GM23248 (cell line): ENCODE results near the gene ZNF862.

Source experiments
- EZH2 ChIP-seq: fragments of 200-600 bp; sonication (generic); IDR thresholded peaks from 2 replicates; pipeline ENCODE4 v1.6.1; 2018; ENCODE audit warnings: antibody characterized with exemption, mild to moderate bottlenecking; ENCODE audit not compliant: insufficient read depth, poor library complexity, severe bottlenecking
- EZH2phosphoT487 ChIP-seq: fragments of 200-600 bp; sonication (generic); IDR thresholded peaks from 2 replicates; pipeline ENCODE4 v1.6.1; 2018; ENCODE audit warnings: antibody characterized with exemption, moderate library complexity, mild to moderate bottlenecking, low read depth; ENCODE audit not compliant: insufficient read depth

DNA sequence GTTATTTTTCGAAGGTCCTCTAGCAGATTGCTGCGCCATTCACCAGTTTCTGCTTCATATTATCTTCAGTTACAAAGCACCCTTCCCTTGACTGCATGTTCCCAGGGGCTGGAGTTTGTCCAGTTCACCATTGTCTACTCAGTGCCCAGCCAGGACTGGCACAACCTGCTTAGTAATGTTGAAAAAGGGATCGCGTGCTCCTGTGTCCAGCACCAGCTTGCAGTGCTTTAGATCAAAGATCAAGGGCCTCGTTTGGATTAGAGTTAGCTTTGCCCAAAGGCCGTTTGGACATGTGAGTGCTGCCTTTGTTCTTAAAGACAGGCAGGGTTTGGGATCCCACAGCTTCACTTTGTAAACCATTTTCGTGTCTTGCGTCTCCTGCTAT is 36.5 kb downstream of the ZNF862 start:
- no peak for TF ChIP-seq EZH2
- TF ChIP-seq EZH2phosphoT487, result no peak
